Activated CD8-positive, alpha-beta memory T cell treated with anti-CD3 and anti-CD28 coated beads, Interleukin-2, amount 50 U/mL, for 4 hours (primary cell): ENCODE data around the gene DNMT3A.

ENCODE experiments used
- DNase-seq: peaks from one replicate; pipeline ENCODE4 v3.0.0-alpha.2; 2020

DNMT3A gene

DNA sequence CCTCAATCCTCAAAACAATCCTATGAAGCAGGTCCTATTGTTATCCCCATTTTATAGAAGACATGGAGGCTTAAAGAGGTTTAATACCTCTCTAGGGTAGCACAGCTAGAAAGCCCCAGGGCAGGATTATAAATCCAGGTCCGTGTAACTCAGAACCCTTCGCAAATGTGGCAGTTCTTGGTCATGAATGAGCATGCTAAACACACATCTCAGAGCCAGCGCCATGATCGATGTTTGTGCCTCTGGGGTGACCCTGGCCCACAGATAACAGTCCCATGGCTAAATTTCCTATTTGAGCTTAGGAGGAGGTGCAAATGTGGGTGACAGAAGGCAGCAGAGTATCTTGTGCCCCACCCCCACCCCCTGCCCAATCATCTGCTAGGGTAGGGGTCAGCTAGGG is 17.5 kb downstream of the DNMT3A start:
- no peak for DNase-seq

DNA sequence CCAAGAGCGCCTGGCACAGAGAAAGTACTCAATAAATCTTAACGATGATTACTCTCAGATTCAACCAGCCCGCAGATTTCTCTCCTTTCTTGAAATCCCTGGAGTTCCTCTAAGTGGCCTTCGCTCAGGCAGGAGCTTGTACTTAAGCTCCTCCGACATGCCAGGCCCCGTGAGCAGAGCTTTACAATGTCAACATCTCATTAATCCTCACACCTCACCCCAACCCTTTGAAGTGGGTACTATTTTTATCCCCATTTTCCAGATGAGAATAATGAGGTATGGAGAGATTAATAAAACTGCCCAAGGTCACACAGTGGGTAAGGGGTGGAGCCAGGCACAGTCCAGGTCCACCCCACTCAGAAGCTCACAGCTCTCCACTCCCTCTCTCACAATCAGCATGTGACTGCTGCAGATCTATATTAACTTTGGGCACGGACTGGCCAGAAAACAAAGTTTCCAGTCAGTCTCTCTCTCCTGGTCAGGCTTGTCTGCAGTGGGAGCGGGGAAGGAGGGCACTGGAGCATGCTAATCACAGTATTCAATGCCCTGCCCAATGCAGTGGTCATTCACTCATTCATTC is 18.0 kb downstream of the DNMT3A start:
- no peak for DNase-seq

GRCh38 chr2:25323042-25323514 is 18.6 kb downstream of the DNMT3A start:
- DNase-seq, result peak; percentile 66

DNA sequence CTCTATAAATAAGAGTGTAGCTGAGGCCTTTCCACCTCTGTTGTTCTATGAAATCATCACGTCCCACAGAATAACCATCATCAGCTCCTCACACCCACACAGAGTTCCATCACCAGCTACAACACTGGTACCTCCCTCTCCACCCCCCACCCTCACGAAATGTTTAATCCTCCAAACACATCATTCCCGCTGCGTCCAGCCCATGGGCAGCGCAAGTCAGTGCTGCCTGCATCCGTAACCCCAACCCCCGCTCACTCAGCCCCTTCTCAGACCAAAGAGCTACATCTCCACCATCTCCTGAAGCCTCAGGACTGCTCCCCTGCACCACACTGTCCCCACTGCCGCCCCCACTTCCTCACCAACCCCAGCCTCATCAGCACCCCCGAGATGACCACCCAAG is 19.4 kb downstream of the DNMT3A start:
- DNase-seq, result no peak

DNA sequence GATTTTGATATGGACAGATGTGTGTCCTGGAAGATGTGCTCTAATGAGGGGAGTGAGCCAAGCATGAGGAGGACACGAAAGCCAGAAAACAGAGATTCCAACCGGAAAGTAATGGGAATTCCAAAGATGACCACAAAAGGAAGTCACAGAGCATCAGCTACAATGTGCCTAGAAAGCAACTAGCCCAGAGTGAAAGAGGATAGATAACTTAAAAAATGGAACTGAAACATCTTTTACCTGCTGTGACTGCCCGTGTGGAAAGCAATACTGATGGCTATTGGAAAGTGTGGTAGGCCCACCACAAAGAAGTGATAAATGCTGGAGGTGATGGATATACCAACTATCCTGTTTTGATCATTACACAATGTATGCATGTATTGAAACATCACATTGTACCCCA is 21.6 kb downstream of the DNMT3A start:
- DNase-seq, result no peak

DNA sequence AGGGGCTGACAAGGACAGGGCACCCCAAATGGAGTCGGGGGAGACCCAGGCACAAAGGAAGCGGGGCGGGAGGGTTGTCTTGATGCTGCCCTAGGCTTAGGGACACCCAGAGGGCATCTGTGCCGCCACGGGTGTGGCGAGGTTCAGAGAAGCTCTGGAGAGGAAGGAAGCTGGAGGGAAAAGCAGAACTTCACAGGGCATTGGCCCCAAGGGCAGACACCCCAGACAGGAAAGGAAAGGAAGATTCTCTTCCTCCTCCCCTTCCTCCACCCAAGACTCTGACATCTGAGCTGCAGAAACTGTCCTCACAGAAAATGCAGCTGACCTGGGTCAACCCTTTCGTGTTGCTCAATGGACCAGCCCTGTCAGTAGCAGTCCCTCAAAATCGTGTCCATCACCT is 25.6 kb downstream of the DNMT3A start:
- DNase-seq, result no peak

GRCh38 chr2:25315316-25315680 is 26.4 kb downstream of the DNMT3A start:
- no peak for DNase-seq

DNA sequence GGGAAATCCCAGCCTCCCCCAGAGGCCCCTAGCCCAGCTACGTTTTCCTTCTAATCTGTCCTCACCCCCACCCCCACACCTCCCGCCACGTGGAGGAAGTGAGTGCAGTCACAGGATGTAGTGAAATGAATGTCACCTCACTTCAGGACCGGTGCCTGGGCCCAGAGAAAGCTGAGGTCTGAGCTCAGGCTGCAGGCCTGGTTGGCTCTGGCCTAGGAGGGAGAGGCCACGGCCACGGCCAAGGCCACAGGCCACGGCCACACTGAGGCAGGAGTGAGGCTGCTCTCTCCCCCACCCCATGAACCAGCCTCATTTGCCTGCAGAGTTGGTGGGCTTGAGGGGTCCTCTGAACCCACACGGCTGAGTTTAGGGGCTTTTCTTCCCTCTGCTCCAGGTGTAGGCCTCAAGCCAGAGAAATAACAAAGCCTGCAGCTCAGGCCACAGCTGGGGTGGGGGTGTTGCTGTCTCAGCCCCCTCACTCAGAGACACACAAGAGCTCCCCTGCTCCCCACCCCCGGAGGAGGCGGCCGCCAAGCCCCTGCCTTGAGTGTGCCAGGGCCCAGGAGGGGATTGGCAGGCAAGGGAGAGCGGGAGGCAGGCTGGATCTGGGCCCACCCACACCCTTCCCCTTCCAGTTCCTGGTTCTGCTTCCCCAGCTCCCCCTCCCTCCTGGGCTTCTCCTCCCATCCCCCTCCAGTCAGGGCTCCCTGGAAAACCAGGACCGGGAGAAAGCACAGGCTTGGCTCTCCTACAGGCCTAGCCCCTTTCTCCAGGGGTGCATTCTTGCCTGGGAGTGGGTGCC is 27.0 kb downstream of the DNMT3A start:
- peak; percentile 87 for DNase-seq

GRCh38 chr2:25313711-25314513 is 27.8 kb downstream of the DNMT3A start:
- DNase-seq, result no peak

GRCh38 chr2:25312958-25313710 is 28.6 kb downstream of the DNMT3A start:
- peak; percentile 64 for DNase-seq

GRCh38 chr2:25311865-25312575 is 29.7 kb downstream of the DNMT3A start:
- no peak for DNase-seq

DNA sequence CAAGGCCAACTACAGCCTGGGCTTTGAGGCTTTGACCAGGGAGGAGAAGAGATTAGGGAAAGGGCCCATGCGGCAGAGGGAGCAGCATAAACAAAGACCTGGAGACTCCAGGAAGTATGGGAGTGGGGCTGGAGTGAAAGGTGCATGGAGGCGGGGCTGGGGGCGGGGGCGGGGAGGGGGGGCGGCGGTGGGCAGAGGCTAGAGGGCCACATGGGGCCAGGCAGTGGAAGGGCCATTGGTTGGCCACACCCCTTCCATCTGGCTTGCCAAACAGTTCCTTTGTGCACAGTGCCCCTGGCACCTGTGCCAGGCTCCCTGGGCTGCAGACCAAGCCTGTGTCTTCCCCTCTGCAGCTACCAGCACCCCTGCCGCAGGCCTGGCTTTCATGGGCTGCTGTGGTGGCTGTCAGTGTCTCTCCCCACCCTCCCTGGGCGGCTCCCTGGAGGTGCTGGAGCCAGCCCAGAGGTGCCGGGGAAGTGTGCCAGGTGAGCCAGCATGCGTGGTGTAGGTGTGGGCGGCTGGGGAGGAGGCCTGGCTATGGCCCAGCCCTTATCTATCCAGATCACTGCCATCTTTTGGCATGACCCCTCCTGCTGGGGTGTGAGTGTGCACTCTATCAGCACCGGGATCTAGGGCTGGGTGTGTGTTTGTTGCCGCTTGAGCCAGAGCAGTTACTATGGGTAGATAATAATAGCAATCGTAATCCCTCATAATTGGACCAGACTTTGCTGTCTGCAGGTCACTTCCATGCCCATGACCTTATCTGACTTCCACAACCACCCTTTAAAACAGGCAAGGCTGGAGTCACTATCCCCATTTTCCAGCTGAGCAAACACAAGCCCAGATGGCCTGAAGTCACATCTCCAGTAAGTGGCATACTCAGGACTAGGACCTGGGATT is 30.5 kb downstream of the DNMT3A start:
- no peak for DNase-seq

- DNase-seq, result no peak
Measured at GRCh38 chr2:25310709-25310964, 31.1 kb downstream of the DNMT3A start.

DNA sequence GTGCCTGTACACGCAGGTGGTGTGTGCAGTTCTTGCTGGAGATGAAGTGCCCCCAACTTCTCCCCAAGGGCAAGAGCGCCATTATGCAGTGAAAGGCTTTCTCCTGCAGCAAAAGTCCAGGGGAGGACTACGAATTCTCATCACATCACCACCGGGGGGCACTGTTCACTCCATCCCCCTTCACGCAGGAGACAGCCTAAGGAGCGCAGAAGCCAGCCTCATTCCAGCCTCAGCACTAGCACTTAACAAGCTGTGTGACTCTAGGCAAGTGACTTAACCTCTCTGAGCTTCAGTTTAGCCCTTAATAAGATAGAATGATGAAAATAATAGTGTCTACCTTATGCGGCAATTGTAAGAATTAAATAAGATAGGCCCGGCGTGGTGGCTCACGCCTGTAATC is 32.3 kb downstream of the DNMT3A start:
- DNase-seq, result peak; percentile 74

DNA sequence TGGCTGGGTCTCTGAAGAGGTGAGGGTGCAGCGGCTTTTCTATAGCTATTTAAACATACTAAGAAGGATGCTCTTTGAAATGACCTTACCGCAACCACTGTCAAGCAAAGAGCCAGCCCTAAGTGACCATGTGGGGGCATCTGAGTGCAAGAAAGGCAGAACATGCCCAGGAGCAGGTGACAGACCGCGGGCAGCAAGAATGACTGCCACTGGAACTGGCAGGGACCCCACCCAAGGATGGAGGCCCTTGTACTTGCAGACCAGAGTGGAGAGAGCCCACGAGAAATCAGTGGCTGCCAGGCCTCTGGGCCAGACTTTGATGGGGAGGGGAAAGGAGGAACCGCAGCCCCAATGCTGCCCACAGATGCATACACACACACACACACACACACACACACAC is 33.1 kb downstream of the DNMT3A start:
- no peak for DNase-seq

- no peak for DNase-seq
Measured at GRCh38 chr2:25307949-25308557, 33.7 kb downstream of the DNMT3A start.

GRCh38 chr2:25306777-25307368 is 34.9 kb downstream of the DNMT3A start:
- DNase-seq, result no peak

- no peak for DNase-seq
Measured at GRCh38 chr2:25305775-25306174, 36.0 kb downstream of the DNMT3A start.

- no peak for DNase-seq
Measured at GRCh38 chr2:25304826-25305596, 36.7 kb downstream of the DNMT3A start.

DNA sequence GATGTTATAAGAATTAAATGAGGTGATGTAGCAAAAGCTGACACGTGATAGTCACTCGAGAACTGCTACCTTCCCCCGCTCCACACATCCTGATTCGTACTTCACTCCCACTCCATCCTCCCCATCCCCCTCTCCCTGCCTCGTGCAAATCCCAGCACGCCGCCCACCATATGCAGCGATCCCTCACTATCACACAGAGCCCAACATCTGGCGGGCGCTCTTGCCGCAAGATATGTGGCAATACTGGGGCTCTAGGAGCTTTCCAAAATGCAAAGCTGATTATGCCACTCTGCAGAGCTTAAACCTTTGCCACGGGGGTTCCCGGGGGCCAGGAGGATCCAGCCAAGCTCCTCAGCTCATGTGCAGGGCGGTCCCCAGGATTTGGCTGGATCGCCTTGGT is 37.4 kb downstream of the DNMT3A start:
- DNase-seq, result no peak
